GM18511 (cell line): Measurements from ENCODE around the gene TNRC6C.
A peak's percentile ranks its signal among the peaks of the same experiment; 100 is the strongest.
"Not testable (repeated sequence)": the region's sequence is repeated elsewhere in the genome, so short reads cannot be mapped to it uniquely, and the experiment has no call there.

ENCODE experiments used
- ATAC-seq: cut with Tn5 transposase; IDR thresholded peaks from one replicate; pipeline ENCODE4 v1.9.1; 2021; ENCODE audit warnings: mild to moderate bottlenecking, moderate library complexity; ENCODE audit not compliant: unreplicated experiment

The TNRC6C gene

GRCh38 chr17:78132767-78133178 lies 174.3 kb downstream of the TNRC6C start:
- ATAC-seq = no peak

DNA sequence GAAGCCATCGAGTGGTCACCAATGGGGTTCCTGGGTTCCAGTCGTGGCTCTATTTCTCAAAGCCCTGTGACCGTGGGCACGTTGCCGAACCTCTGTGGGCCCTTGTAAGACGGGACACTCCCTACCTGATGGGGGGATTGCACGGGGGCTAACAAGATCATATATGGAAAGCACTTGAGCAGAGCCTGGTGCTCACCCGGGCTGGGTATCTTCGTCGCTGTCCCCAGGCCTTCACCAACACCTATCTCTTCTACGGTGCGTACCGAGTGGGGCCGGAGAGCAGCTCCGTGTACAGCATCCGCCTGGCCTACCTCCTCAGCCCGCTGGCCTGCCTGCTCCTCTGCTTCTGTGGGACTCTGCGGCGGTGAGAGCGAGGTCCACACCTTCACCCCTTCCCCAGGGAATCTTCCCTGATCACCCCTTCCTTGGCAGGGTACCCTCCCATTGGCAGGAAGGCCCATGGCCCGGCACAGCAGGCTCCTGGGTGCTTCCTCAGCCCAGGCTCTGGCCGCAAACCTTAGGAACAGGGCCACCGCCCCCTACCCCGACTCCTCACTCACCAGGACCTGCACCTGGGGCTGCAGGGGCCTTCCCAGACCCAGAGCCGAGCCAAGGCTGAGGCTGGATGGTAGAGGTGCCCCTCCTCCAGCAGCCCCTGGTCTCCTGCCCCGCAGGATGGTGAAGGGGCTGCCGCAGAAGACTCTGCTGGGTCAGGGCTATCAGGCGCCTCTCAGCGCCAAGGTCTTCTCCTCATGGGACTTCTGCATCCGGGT lies 174.9 kb downstream of the TNRC6C start:
- no peak for ATAC-seq

GRCh38 chr17:78133971-78134898 lies 175.7 kb downstream of the TNRC6C start:
- ATAC-seq = no peak

DNA sequence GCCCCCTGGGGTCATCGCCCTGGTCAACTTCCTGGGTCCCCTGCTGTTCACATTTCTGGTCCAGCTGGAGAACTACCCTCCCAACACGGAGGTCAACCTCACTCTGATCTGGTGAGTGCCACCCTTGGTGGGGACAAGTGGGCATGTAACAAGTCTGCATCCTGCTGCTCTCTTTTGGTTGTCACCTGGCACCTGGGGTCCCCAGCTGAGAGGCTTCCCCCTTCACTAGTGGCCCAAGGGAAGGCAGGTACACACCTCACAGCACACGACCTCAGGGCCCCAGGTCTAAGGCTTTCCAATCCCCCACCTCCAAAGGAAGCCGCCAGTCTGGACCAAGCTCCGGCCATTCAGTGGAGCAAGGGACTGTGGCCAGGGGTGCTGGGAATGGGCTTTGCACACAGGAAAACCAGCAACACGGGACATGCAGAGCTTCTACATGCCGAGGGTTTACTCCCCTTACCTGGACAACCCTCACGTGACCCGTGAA lies 176.4 kb downstream of the TNRC6C start:
- ATAC-seq = no peak

DNA sequence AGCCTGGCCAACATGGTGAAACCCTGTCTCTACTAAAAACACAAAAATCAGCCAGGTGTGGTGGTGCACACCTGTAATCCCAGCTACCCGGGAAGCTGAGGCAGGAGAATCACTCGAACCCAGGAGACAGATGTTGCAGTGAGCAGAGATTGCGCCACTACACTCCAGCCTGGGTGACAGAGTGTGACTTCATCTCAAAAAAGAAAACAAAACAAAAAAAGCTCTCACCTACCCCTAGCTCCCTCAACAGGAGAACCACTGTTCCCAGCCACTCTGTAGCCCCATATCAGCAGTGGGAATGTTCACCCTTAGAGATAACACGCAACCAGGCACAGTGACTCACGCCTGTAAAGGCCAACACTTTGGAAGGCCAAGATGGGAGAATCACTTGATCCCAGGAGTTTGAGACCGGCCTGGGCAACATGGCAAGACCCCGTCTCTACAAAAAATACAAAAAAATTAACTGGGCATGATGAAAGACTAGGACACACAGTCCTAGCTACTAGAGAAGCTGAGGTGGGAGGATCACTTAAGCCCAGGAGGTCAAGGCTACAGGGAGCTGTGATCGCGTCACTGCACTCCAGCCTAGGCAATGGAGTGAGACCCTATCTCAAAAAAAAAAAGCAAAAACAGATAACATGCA lies 177.5 kb downstream of the TNRC6C start:
- ATAC-seq = no peak

GRCh38 chr17:78137392-78138203 lies 179.1 kb downstream of the TNRC6C start:
- no peak for ATAC-seq

DNA sequence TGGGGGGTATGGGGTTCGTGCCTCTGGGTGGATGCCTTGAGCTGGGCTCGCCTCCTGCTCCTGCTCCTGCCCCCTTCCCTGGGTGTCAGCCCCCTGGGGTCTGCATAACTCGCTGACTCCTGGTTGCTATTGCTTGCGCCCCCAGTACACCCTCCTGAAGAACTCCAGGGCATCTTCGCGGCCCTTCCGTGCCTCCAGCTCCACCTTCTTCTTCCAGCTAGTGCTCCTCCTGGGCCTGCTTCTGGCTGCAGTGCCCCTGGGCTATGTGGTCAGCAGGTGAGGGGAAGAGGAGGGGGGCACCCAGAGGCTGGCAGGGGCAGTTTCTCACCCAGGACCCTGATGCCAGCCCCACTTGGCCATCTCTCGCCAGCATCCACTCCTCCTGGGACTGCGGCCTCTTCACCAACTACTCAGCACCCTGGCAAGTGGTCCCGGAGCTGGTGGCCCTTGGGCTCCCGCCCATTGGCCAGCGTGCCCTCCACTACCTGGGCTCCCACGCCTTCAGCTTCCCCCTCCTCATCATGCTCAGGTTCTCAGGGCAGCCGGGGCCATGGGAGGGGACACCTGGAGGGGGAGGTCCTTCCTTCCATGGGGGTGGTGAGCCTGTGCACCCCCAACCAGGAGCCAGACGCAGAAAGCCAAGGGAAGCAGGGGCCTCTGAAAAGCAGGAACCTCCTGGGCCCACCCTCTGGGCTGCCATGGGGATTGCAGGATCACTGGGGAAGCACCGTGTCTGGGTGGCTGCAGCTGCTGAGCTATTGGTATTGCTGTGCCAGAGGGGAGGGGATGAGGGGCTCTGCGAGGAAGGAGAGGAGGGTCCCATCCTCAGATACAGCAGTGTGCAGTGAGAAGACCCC lies 179.9 kb downstream of the TNRC6C start:
- no peak for ATAC-seq

- not testable (repeated sequence) for ATAC-seq
Observed at GRCh38 chr17:78139861-78140168, 181.3 kb downstream of the TNRC6C start.

- ATAC-seq = peak; percentile 78
Observed at GRCh38 chr17:78140169-78141051, 181.9 kb downstream of the TNRC6C start.

- no peak for ATAC-seq
Observed at GRCh38 chr17:78141437-78142118, 183.1 kb downstream of the TNRC6C start.

- ATAC-seq = no peak
Observed at GRCh38 chr17:78142119-78142861, 183.8 kb downstream of the TNRC6C start.

- ATAC-seq = no peak
Observed at GRCh38 chr17:78143214-78144146, 185.0 kb downstream of the TNRC6C start.

DNA sequence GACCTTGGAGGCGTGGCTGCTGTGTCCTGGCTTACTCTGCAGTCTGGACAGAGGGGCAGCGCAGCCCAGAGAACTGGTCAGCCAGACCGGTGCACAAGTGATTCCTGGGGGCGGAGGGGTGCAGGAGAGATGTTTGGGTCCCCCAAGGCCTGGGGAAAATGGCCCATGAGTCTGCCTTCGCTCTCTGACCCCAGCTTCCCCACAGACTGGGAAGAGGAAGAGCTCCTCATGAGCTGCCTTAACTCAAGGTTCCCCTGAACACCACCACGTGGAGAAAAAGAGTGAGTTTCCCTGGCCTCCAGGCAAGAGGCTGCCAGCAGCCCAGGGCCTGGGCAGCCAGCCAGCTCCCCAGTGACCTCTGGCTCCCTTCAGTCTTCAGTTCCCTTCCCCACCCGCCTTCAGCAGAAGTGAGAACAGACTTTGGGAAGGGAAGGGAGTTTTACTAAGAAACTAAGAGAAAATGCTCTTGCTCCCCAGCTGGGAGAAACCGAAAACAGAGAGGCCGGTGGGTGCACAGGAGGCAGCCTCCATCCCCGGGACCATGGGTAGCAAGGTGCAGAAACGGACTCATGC lies 185.7 kb downstream of the TNRC6C start:
- no peak for ATAC-seq

DNA sequence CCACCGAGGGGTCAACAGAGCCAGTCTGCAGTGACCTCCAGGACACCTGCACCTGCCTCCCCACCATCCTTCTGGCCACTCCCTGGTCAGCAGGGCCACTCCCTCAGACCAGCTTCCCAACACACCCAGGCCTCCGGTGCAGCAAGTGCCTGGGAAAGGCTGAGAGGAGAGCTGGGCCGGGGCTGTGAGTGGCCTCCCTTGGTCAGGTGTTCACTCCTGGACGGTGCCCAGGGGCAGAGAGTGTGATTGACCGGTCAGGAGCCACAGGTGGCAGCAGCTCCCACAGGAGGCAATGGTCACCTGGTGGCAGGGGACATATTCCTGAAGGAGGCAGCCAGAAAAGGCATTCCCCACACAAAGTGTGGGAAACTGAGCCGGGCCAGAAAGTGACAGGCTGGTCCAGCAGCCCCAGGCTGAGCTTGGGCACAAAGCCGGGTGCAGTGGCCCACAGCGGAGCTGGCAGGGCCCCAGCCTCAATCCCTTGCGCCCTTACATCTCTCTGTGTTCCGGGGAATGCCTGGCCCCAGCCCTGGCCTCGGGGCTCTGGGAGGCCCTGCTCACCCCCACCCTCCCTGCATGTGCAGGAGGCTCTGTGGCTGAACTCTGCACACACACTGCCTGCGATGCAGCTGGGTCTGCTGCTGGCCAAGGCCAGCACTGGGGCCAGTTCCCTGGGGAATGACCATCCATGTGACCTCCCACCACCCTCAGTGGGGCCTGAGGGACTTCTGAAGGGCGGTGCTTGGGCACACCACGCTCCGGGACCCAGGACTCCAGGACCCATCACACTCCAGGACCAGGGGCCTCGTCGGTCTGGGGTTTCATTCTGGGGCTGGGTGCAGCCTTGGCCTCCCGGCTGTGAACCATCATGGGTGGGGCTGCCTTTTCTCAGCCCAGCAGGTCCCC lies 186.5 kb downstream of the TNRC6C start:
- ATAC-seq = no peak

GRCh38 chr17:78146471-78146869 lies 188.0 kb downstream of the TNRC6C start:
- no peak for ATAC-seq
